22Rv1 (cell line): ENCODE data around the gene PACSIN3.

ENCODE experiments used
- CTCF ChIP-seq: fragments of 450-650 bp; IDR thresholded peaks from 2 replicates; pipeline ENCODE4 v1.5.1; 2017; ENCODE audit warnings: mild to moderate bottlenecking
- ZFX ChIP-seq: fragments of 450-650 bp; IDR thresholded peaks from 2 replicates; pipeline ENCODE4 v1.6.1; 2017; ENCODE audit warnings: antibody characterized with exemption, borderline replicate concordance

- TF ChIP-seq CTCF (no peak), ZFX (no peak)
These were observed 21.9 kb downstream of the PACSIN3 start for GRCh38 chr11:47164321-47164720.
